Measurements from ENCODE around the gene COBL. TPM values are rescaled to one million over a fixed set of nuclear protein-coding genes. Genes with fewer than 3 reads are reported as not detected.

The COBL gene
- polyA plus RNA-seq, 3 donors, result not detected

DNA sequence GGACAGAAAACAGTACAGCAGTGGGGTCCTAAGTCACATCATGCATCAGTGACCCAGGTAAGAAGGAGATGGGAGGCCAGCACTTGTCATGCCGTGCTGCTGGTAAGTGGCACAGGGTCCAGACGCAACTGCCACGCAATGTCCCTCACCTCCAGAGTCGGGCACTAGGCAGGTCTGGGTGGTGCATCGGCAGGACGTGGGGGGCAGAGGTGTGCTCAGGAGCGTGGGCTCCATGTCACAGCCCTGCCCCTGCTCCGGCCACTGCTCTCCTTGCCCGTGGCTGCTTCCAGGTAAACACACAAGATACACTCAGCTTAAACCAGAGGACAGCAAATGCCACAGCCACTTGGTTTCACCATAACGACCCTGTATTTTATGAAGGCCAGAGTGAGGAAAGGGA is 47.3 kb downstream of the COBL start:
- no peak overlapping the region for H3K27ac ChIP-seq (ENCODE audit: low read depth in 1 of 2, low read length in 2 of 2)
- Mint-ChIP-seq H3K9me3 (no peaks in the 10 kb centered on the region), H3K4me1 (no peaks in the 10 kb centered on the region), H3K36me3 (no peaks in the 10 kb centered on the region), H3K27me3 (ENCODE audit: low read depth in 3 of 3) (peaks cover 3 to 10% (median 4%) of the 10 kb centered on the region in 3 donors), H3K27ac (no peak overlapping the region), H3K4me3 (no peak overlapping the region)
- H2AFZ ChIP-seq (ENCODE audit: insufficient read depth, low read depth, low read length, poor library complexity, severe bottlenecking), result no peak overlapping the region
- H3K4me1 ChIP-seq (ENCODE audit: control insufficient read depth in 1 of 2, insufficient read depth in 2 of 2, low read length in 2 of 2), result no peaks in the 10 kb centered on the region
- no peaks in the 10 kb centered on the region for H3K36me3 ChIP-seq (replicated peaks in 1 of 2; ENCODE audit: control insufficient read depth in 1 of 2, insufficient read depth in 2 of 2, low read length in 2 of 2)
- WGBS (ENCODE audit: insufficient coverage), result 94% methylated on average over 7 of the region's 10 CpGs
- no peak overlapping the region for H3K4me3 ChIP-seq (replicated peaks in 1 of 3; ENCODE audit: low read depth in 2 of 3, low read length in 3 of 3)
- TF ChIP-seq, protein P1, sequence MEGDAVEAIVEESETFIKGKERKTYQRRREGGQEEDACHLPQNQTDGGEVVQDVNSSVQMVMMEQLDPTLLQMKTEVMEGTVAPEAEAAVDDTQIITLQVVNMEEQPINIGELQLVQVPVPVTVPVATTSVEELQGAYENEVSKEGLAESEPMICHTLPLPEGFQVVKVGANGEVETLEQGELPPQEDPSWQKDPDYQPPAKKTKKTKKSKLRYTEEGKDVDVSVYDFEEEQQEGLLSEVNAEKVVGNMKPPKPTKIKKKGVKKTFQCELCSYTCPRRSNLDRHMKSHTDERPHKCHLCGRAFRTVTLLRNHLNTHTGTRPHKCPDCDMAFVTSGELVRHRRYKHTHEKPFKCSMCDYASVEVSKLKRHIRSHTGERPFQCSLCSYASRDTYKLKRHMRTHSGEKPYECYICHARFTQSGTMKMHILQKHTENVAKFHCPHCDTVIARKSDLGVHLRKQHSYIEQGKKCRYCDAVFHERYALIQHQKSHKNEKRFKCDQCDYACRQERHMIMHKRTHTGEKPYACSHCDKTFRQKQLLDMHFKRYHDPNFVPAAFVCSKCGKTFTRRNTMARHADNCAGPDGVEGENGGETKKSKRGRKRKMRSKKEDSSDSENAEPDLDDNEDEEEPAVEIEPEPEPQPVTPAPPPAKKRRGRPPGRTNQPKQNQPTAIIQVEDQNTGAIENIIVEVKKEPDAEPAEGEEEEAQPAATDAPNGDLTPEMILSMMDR (IDR thresholded peaks at IDR 0.05), result no peak
- intact Hi-C loops (cut with micrococcal nuclease), result no loop called here
- no peak for DNase-seq
- H3K9ac ChIP-seq (ENCODE audit: insufficient read depth, low read length, poor library complexity, severe bottlenecking), result no peak overlapping the region
- H3K9me3 ChIP-seq (replicated peaks in 1 of 2; ENCODE audit: control insufficient read depth in 1 of 2, insufficient read depth in 1 of 2, low read length in 2 of 2), result no peaks in the 10 kb centered on the region
- no peaks in the 10 kb centered on the region for H3K27me3 ChIP-seq (ENCODE audit: control insufficient read depth in 2 of 2, insufficient read depth in 2 of 2, low read length in 2 of 2)
- H3K4me2 ChIP-seq (replicated peaks; ENCODE audit: extremely low read depth, low read length, poor library complexity, severe bottlenecking), result no peak overlapping the region
- no peaks in the 10 kb centered on the region for H4K20me1 ChIP-seq (ENCODE audit: insufficient read depth, low read length)
- H3K79me2 ChIP-seq (ENCODE audit: insufficient read depth, low read length), result no peaks in the 10 kb centered on the region

DNA sequence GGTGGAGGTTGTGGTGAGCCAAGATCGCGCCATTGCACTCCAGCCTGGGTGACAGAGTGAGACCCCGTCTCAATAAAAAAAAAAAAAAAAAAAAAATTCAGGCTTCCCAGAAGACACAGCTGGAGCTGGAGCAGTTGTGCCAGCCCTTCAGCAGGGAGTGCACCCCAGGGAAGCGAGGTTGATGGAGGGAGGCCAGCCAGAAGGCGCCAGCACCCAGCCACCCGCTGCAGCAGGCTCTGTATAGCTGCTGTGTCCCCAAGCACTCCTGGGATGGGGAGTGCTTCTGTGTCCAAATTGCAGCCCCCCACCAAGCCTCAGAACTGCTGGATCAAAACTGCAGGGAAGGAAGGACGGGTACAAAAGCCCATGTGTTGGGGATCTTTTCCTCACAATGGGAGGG is 47.8 kb downstream of the COBL start:
- Histone ChIP-seq H2AFZ (ENCODE audit: insufficient read depth, low read depth, low read length, poor library complexity, severe bottlenecking) (no peak overlapping the region), H3K4me1 (ENCODE audit: control insufficient read depth in 1 of 2, insufficient read depth in 2 of 2, low read length in 2 of 2) (no peaks in the 10 kb centered on the region), H3K9ac (ENCODE audit: insufficient read depth, low read length, poor library complexity, severe bottlenecking) (no peak overlapping the region), H4K20me1 (ENCODE audit: insufficient read depth, low read length) (no peaks in the 10 kb centered on the region), H3K36me3 (replicated peaks in 1 of 2; ENCODE audit: control insufficient read depth in 1 of 2, insufficient read depth in 2 of 2, low read length in 2 of 2) (no peaks in the 10 kb centered on the region), H3K4me3 (replicated peaks in 1 of 3; ENCODE audit: low read depth in 2 of 3, low read length in 3 of 3) (no peak overlapping the region), H3K27me3 (ENCODE audit: control insufficient read depth in 2 of 2, insufficient read depth in 2 of 2, low read length in 2 of 2) (no peaks in the 10 kb centered on the region), H3K9me3 (replicated peaks in 1 of 2; ENCODE audit: control insufficient read depth in 1 of 2, insufficient read depth in 1 of 2, low read length in 2 of 2) (no peaks in the 10 kb centered on the region), H3K27ac (ENCODE audit: low read depth in 1 of 2, low read length in 2 of 2) (no peak overlapping the region), H3K79me2 (ENCODE audit: insufficient read depth, low read length) (no peaks in the 10 kb centered on the region), H3K4me2 (replicated peaks; ENCODE audit: extremely low read depth, low read length, poor library complexity, severe bottlenecking) (no peak overlapping the region)
- Mint-ChIP-seq H3K27ac (no peak overlapping the region), H3K27me3 (ENCODE audit: low read depth in 3 of 3) (peaks cover 2 to 5% (median 3%) of the 10 kb centered on the region in 3 donors), H3K4me3 (no peak overlapping the region), H3K4me1 (no peaks in the 10 kb centered on the region), H3K9me3 (no peaks in the 10 kb centered on the region), H3K36me3 (no peaks in the 10 kb centered on the region)
- 100% methylated on average over 4 of the region's 7 CpGs for WGBS (ENCODE audit: insufficient coverage)
- intact Hi-C loops (cut with micrococcal nuclease), result no loop called here
- TF ChIP-seq, protein P1 (IDR thresholded peaks at IDR 0.05), result no peak
- DNase-seq, result no peak

Measured in CD14-positive monocyte (primary cell).